DND-41 (cell line): Measurements from ENCODE around the gene PDIA4.

Source experiments
- ATAC-seq: fragments of 200-7000 bp; cut with Tn5 transposase; 3 replicates; pipeline ENCODE4 v1.9.1; 2021; ENCODE audit warnings: low read depth; ENCODE audit not compliant: insufficient read depth
- DNase-seq: peaks from one replicate; pipeline ENCODE4 v3.0.0-alpha.2; 2020
- H2AFZ ChIP-seq: 2 replicates; pipeline ENCODE4 v1.6.0; 2012; ENCODE audit warnings: low read depth, low read length
- H3K27ac ChIP-seq: 2 replicates; pipeline ENCODE4 v1.5.1; 2012; ENCODE audit warnings: low read length, inconsistent platforms
- H3K27me3 ChIP-seq: fragments of 200-600 bp; sonication (generic); 2 replicates; pipeline ENCODE4 v1.6.0; 2012; ENCODE audit warnings: low read length, mild to moderate bottlenecking, inconsistent platforms; ENCODE audit not compliant: insufficient read depth, poor library complexity
- H3K36me3 ChIP-seq: 2 replicates; pipeline ENCODE4 v1.5.1; 2012; ENCODE audit warnings: low read length, inconsistent platforms; ENCODE audit not compliant: insufficient read depth
- H3K4me1 ChIP-seq: 2 replicates; pipeline ENCODE4 v1.5.1; 2012; ENCODE audit warnings: mild to moderate bottlenecking, low read length; ENCODE audit not compliant: insufficient read depth
- H3K4me2 ChIP-seq: 2 replicates; pipeline ENCODE4 v1.6.0; 2012; ENCODE audit warnings: mild to moderate bottlenecking, moderate library complexity, low read length, inconsistent platforms; ENCODE audit not compliant: insufficient read depth
- H3K4me3 ChIP-seq, 2 experiments: fragments of 200-600 bp in 1 of 2; shearing (Covaris generic) in 1 of 2; 2 replicates each; pipeline ENCODE4 v1.5.1; 2012 to 2016; ENCODE audit warnings: inconsistent platforms in 2 of 2, low read length in 2 of 2, mild to moderate bottlenecking in 2 of 2, low read depth in 1 of 2, moderate library complexity in 1 of 2
- H3K79me2 ChIP-seq: 2 replicates; pipeline ENCODE4 v1.6.0; 2012; ENCODE audit warnings: low read length, inconsistent platforms; ENCODE audit not compliant: insufficient read depth
- H3K9ac ChIP-seq: 2 replicates; pipeline ENCODE4 v1.6.0; 2012; ENCODE audit warnings: low read depth, mild to moderate bottlenecking, inconsistent platforms, low read length, moderate library complexity
- H3K9me3 ChIP-seq: 2 replicates; pipeline ENCODE4 v1.5.1; 2012; ENCODE audit warnings: low read length, moderate library complexity, mild to moderate bottlenecking, inconsistent platforms; ENCODE audit not compliant: insufficient read depth, severe bottlenecking
- H4K20me1 ChIP-seq: 2 replicates; pipeline ENCODE4 v1.6.0; 2012; ENCODE audit warnings: low read length; ENCODE audit not compliant: insufficient read depth
- EZH2 ChIP-seq: IDR thresholded peaks from 3 replicates; pipeline ENCODE4 v1.6.1; 2012; ENCODE audit warnings: borderline replicate concordance, low read depth, mild to moderate bottlenecking, moderate library complexity, low read length, inconsistent platforms; ENCODE audit not compliant: severe bottlenecking
- TF ChIP-seq, protein P1 (sequence below): IDR thresholded peaks from 2 replicates; pipeline ENCODE4 v1.5.1; 2012; ENCODE audit warnings: borderline replicate concordance, low read length, moderate library complexity, mild to moderate bottlenecking; ENCODE audit not compliant: poor library complexity, severe bottlenecking; ENCODE audit errors: extremely low read depth

PDIA4 gene

DNA sequence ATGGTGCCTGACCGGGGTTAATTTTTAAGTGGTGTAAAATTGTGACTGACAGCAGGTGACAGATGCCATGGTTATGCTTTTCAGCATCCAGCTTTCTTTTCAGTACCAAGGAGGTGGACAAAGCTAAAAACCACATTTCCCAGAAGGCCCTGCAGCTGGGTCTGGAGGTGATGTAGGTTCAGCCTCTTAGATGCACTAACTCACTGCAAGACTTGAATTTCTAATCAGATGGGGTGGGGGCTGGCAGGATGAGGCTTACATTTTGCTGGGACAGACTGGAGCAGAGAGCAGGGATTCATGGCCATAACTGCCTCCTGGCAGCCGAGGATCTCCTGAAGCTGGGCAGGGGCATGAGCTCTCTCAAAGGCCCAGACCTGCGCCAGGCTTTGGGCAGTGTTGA is 52.4 kb downstream of the PDIA4 start:
- no peak overlapping the region for H3K27ac ChIP-seq
- H3K4me2 ChIP-seq, result no peak overlapping the region
- ATAC-seq (peak; percentile 55; the same call in 1 of the 3 replicates), DNase-seq (no peak)
- no peak overlapping the region for H3K4me3 ChIP-seq
- TF ChIP-seq, protein P1, sequence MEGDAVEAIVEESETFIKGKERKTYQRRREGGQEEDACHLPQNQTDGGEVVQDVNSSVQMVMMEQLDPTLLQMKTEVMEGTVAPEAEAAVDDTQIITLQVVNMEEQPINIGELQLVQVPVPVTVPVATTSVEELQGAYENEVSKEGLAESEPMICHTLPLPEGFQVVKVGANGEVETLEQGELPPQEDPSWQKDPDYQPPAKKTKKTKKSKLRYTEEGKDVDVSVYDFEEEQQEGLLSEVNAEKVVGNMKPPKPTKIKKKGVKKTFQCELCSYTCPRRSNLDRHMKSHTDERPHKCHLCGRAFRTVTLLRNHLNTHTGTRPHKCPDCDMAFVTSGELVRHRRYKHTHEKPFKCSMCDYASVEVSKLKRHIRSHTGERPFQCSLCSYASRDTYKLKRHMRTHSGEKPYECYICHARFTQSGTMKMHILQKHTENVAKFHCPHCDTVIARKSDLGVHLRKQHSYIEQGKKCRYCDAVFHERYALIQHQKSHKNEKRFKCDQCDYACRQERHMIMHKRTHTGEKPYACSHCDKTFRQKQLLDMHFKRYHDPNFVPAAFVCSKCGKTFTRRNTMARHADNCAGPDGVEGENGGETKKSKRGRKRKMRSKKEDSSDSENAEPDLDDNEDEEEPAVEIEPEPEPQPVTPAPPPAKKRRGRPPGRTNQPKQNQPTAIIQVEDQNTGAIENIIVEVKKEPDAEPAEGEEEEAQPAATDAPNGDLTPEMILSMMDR, result no peak
- TF ChIP-seq EZH2, result no peak
- H3K9me3 ChIP-seq, result no peaks in the 10 kb centered on the region
- H4K20me1 ChIP-seq, result no peaks in the 10 kb centered on the region
- H3K4me1 ChIP-seq, result no peaks in the 10 kb centered on the region
- no peak overlapping the region for H2AFZ ChIP-seq
- H3K27me3 ChIP-seq, result peaks cover 7% of the 10 kb centered on the region
- H3K79me2 ChIP-seq, result no peaks in the 10 kb centered on the region
- no peak overlapping the region for H3K9ac ChIP-seq
- no peaks in the 10 kb centered on the region for H3K36me3 ChIP-seq

DNA sequence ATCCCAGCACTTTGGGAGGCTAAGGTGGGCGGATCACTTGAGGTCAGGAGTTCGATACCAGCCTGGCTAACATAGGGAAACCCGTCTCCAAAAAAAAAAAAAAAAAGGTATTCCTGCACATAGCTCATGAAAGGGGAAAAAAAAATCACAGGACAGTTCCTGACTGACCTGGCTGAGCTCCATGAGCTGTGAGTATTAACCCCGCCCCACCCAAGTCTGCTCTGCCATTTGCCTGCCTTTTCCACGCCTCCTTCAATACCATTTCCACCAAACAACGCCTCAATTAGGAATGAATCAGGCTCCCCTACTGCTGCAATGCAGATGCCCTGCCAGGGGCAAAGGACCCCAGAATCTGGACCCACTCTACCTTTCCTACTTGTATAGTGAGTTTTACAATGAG is 55.0 kb downstream of the PDIA4 start:
- no peaks in the 10 kb centered on the region for H3K79me2 ChIP-seq
- no peak overlapping the region for H2AFZ ChIP-seq
- no peaks in the 10 kb centered on the region for H4K20me1 ChIP-seq
- ATAC-seq (no peak), DNase-seq (no peak)
- H3K4me2 ChIP-seq, result no peak overlapping the region
- no peak overlapping the region for H3K27ac ChIP-seq
- no peak overlapping the region for H3K9ac ChIP-seq
- TF ChIP-seq EZH2, result no peak
- TF ChIP-seq, protein P1, result no peak
- no peaks in the 10 kb centered on the region for H3K36me3 ChIP-seq
- no peaks in the 10 kb centered on the region for H3K4me1 ChIP-seq
- H3K27me3 ChIP-seq, result no peaks in the 10 kb centered on the region
- no peaks in the 10 kb centered on the region for H3K9me3 ChIP-seq
- H3K4me3 ChIP-seq, result no peak overlapping the region

- ATAC-seq, result no peak
- Histone ChIP-seq H3K4me2 (no peak overlapping the region), H3K27ac (no peak overlapping the region), H4K20me1 (no peaks in the 10 kb centered on the region), H3K79me2 (no peaks in the 10 kb centered on the region), H3K36me3 (no peaks in the 10 kb centered on the region), H3K9ac (no peak overlapping the region), H3K27me3 (no peaks in the 10 kb centered on the region), H3K4me3 (no peak overlapping the region), H3K9me3 (no peaks in the 10 kb centered on the region), H3K4me1 (peaks cover 4% of the 10 kb centered on the region; the same call in 1 of the 2 replicates), H2AFZ (no peak overlapping the region)
- DNase-seq, result no peak
- TF ChIP-seq EZH2, result no peak
- TF ChIP-seq, protein P1, result no peak
Measured at GRCh38 chr7:148972375-148972774, 55.9 kb downstream of the PDIA4 start.

GRCh38 chr7:148967602-148968001 is 60.7 kb downstream of the PDIA4 start:
- Histone ChIP-seq H2AFZ (peak overlapping the region; percentile 38; the same call in 1 of the 2 replicates), H4K20me1 (no peaks in the 10 kb centered on the region)
- ATAC-seq, result no peak

More at GRCh38 chr7:148967602-148968001, 60.7 kb downstream of the PDIA4 start:
- H3K4me3 ChIP-seq, result no peak overlapping the region
- H3K27ac ChIP-seq, result no peak overlapping the region
- H3K36me3 ChIP-seq, result no peaks in the 10 kb centered on the region
- no peak for TF ChIP-seq EZH2
- TF ChIP-seq, protein P1, result no peak
- H3K9me3 ChIP-seq, result no peaks in the 10 kb centered on the region
- no peak for DNase-seq
- H3K9ac ChIP-seq, result no peak overlapping the region
- H3K4me2 ChIP-seq, result peak overlapping the region; percentile 84; the same call in 1 of the 2 replicates
- H3K4me1 ChIP-seq, result peaks cover 28% of the 10 kb centered on the region
- H3K79me2 ChIP-seq, result no peaks in the 10 kb centered on the region
- no peaks in the 10 kb centered on the region for H3K27me3 ChIP-seq
